ENCODE data around the gene FYTTD1. TPM values are rescaled to one million over a fixed set of nuclear protein-coding genes. Genes with fewer than 3 reads are reported as not detected.

Gene FYTTD1
- total and polyA plus RNA-seq, 2 of the 4 experiments (the other 2 are of a cell fraction): 20.4 to 50.2 TPM

- DNase-seq: no peak
- in situ Hi-C loops (cut with MboI; ENCODE audit: low sequenced_read_pairs): no loop called here
- POLR2A ChIA-PET (ENCODE audit: unreplicated experiment): no interaction called here
- H2AFZ ChIP-seq (replicated peaks; ENCODE audit: low read length, poor library complexity): no peak overlapping the region
- H2BK120ac ChIP-seq (ENCODE audit: low read depth, low read length): no peak overlapping the region
- H3K9me1 ChIP-seq (ENCODE audit: insufficient read depth, low read length): no peaks in the 10 kb centered on the region
- TF ChIP-seq, protein P1, sequence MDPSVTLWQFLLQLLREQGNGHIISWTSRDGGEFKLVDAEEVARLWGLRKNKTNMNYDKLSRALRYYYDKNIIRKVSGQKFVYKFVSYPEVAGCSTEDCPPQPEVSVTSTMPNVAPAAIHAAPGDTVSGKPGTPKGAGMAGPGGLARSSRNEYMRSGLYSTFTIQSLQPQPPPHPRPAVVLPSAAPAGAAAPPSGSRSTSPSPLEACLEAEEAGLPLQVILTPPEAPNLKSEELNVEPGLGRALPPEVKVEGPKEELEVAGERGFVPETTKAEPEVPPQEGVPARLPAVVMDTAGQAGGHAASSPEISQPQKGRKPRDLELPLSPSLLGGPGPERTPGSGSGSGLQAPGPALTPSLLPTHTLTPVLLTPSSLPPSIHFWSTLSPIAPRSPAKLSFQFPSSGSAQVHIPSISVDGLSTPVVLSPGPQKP (IDR thresholded peaks at IDR 0.05; ENCODE audit: borderline replicate concordance, low read depth, low read length): no peak
- TF ChIP-seq, protein P2, sequence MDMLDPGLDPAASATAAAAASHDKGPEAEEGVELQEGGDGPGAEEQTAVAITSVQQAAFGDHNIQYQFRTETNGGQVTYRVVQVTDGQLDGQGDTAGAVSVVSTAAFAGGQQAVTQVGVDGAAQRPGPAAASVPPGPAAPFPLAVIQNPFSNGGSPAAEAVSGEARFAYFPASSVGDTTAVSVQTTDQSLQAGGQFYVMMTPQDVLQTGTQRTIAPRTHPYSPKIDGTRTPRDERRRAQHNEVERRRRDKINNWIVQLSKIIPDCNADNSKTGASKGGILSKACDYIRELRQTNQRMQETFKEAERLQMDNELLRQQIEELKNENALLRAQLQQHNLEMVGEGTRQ (IDR thresholded peaks at IDR 0.05; ENCODE audit: low read depth, low read length): no peak
- no peak for TF ChIP-seq BHLHE40 (IDR thresholded peaks at IDR 0.05; ENCODE audit: low read depth, low read length)
- no peak for TF ChIP-seq RCOR1 (IDR thresholded peaks at IDR 0.05; ENCODE audit: insufficient replicate concordance, low read length)
- no peak for TF ChIP-seq CHD1 (IDR thresholded peaks at IDR 0.05; ENCODE audit: low read depth, low read length)
- TF ChIP-seq RFX5 (IDR thresholded peaks at IDR 0.05; ENCODE audit: low read depth, low read length): no peak
- no peak for TF ChIP-seq SMC3 (IDR thresholded peaks at IDR 0.05; ENCODE audit: low read depth, low read length)
- TF ChIP-seq MAFK (IDR thresholded peaks at IDR 0.05; ENCODE audit: low read depth, low read length): no peak
- no peak for TF ChIP-seq MAZ (IDR thresholded peaks at IDR 0.05; ENCODE audit: borderline replicate concordance, low read depth, low read length)
- TF ChIP-seq CEBPB (IDR thresholded peaks at IDR 0.05; ENCODE audit: low read depth, low read length): no peak
- H2BK5ac ChIP-seq (ENCODE audit: low read depth, low read length, poor library complexity, severe bottlenecking): no peak overlapping the region
- no peak overlapping the region for H2AK5ac ChIP-seq (ENCODE audit: low read depth, low read length)
- H3K23ac ChIP-seq (ENCODE audit: low read depth, low read length): no peak overlapping the region
- no TSS peak for BruUV-seq (replicated peaks)
- no peak overlapping the region for H2BK15ac ChIP-seq (ENCODE audit: low read depth, low read length)
- H3K27ac ChIP-seq (ENCODE audit: insufficient read depth, low read length): no peak overlapping the region
- no peak overlapping the region for H3K14ac ChIP-seq (replicated peaks; ENCODE audit: low read depth, low read length)
- H2BK20ac ChIP-seq (ENCODE audit: low read depth, low read length): no peak overlapping the region
- intact Hi-C loops (cut with micrococcal nuclease): no loop called here
- H3K9ac ChIP-seq (ENCODE audit: low read depth, low read length): no peak overlapping the region
- H3K4me2 ChIP-seq (ENCODE audit: low read depth, low read length): no peak overlapping the region
- H2AK9ac ChIP-seq (replicated peaks; ENCODE audit: low read depth, low read length, poor library complexity): no peak overlapping the region
- dilution Hi-C loops (cut with HindIII; ENCODE audit: low sequenced_read_pairs, unreplicated experiment): no loop called here
- H4K91ac ChIP-seq (ENCODE audit: insufficient read depth, low read depth, low read length): no peak overlapping the region
- peaks cover 20% of the 10 kb centered on the region for H3K36me3 ChIP-seq (ENCODE audit: control insufficient read depth, insufficient read depth, low read length)
- H4K20me1 ChIP-seq (ENCODE audit: insufficient read depth, low read length): peaks cover 9% of the 10 kb centered on the region; the same call in 1 of the 2 replicates
- H3K4ac ChIP-seq (ENCODE audit: low read depth, low read length): no peak overlapping the region
- H3K79me1 ChIP-seq (ENCODE audit: low read depth in 1 of 2, low read length in 2 of 2): peaks cover 11 to 27% of the 10 kb centered on the region in 2 experiments; a peak in 3 of 4 replicates
- CTCF ChIA-PET: no interaction called here
- H3K56ac ChIP-seq (ENCODE audit: extremely low read depth, insufficient read depth, low read length): no peak overlapping the region
- no peak overlapping the region for H4K8ac ChIP-seq (ENCODE audit: low read depth in 2 of 2, low read length in 2 of 2)
- no peak for ATAC-seq (ENCODE audit: low read depth)
- H3K9me3 ChIP-seq (ENCODE audit: control insufficient read depth, insufficient read depth, low read length): no peaks in the 10 kb centered on the region
- no peak overlapping the region for H3K18ac ChIP-seq (ENCODE audit: low read depth, low read length)
- H3K4me3 ChIP-seq (ENCODE audit: insufficient read depth, low read depth, low read length): no peak overlapping the region
- H3K4me1 ChIP-seq (ENCODE audit: control insufficient read depth, insufficient read depth, low read length): no peaks in the 10 kb centered on the region
- no peak overlapping the region for H4K5ac ChIP-seq (ENCODE audit: low read depth, low read length)
- H3K27me3 ChIP-seq (ENCODE audit: control insufficient read depth, insufficient read depth, low read length): no peaks in the 10 kb centered on the region
Measured at GRCh38 chr3:197761784-197762183, 12.1 kb downstream of the FYTTD1 start.
